Left lung (tissue), 10 donors: ENCODE data around the gene ACTG1. TPM values are rescaled to one million over a fixed set of nuclear protein-coding genes. Genes with fewer than 3 reads are reported as not detected.

ENCODE experiments used
- ATAC-seq: fragments of 200-7000 bp; cut with Tn5 transposase; one replicate; pipeline ENCODE4 v1.9.1; 2020; ENCODE audit warnings: moderate library complexity
- DNase-seq, 4 donors: peaks; one replicate each; pipeline ENCODE4 v3.0.0-alpha.2; 2013 to 2020
- H3K27ac ChIP-seq, 2 donors: fragments of 200-600 bp; sonication (generic) in 1 of 2; one replicate each; pipeline versions ENCODE4 v1.5.0 to v1.8.0; 2020 to 2021
- H3K27me3 ChIP-seq, 2 donors: fragments of 200-600 bp; sonication (generic) in 1 of 2; one replicate each; pipeline versions ENCODE4 v1.5.0 to v1.8.0; 2020 to 2021
- H3K36me3 ChIP-seq, 2 donors: fragments of 200-600 bp; sonication (generic) in 1 of 2; one replicate each; pipeline versions ENCODE4 v1.5.0 to v1.8.0; 2020 to 2021
- H3K4me1 ChIP-seq, 2 donors: fragments of 200-600 bp; one replicate each; pipeline ENCODE4 v1.8.0; 2021
- H3K4me3 ChIP-seq, 2 donors: fragments of 200-600 bp; sonication (generic) in 1 of 2; one replicate each; pipeline versions ENCODE4 v1.5.0 to v1.8.0; 2020 to 2021; ENCODE audit warnings: mild to moderate bottlenecking in 1 of 2
- H3K9me3 ChIP-seq, 2 donors: fragments of 200-600 bp; sonication (generic) in 1 of 2; one replicate each; pipeline versions ENCODE4 v1.5.0 to v1.8.0; 2020 to 2021
- CTCF ChIP-seq, 2 donors: fragments of 200-600 bp; sonication (generic) in 1 of 2; IDR thresholded peaks; one replicate each; pipeline versions ENCODE4 v1.5.0 to v1.8.0; 2021; ENCODE audit warnings: antibody characterized with exemption in 2 of 2
- intact Hi-C, 2 donors: fragments of 100-400 bp; cut with DNase I; formaldehyde crosslinking; loops; one replicate each; pipeline versions ENCODE4 v1.11.2 to v1.14.2; 2022
- polyA plus RNA-seq, 6 donors: library from polyadenylated mRNA; unstranded; fragments of 120-200 nt; gene quantifications; one replicate each; pipeline ENCODE4 v1.2.1, GENCODE V29; 2013; ENCODE audit not compliant: insufficient read length in 6 of 6
- total RNA-seq, 2 donors: library from RNA; stranded (reverse); fragmentation: NEBNext Ultra II Directional; extraction: Animal tissue kit (Norgen Biotek cat#: 25700); gene quantifications; one replicate each; pipeline ENCODE4 v1.2.1, GENCODE V29; 2021
- donor health status: DM: no; HTN: yes; CAD: no.
- donor health status: DM: no; HTN: no; CAD: no.

ACTG1 gene
- total and polyA plus RNA-seq, 8 donors, result 2,385 to 3,414 (median 2,872) TPM

GRCh38 chr17:81464586-81464985 is 48.0 kb downstream of the ACTG1 start:
- intact Hi-C loops, result no loop called here
- H3K4me3 ChIP-seq, result no peak overlapping the region
- no peak for TF ChIP-seq CTCF (IDR thresholded peaks at IDR 0.05)
- H3K36me3 ChIP-seq, result peaks cover 0 to 38% of the 10 kb centered on the region in 2 donors
- H3K9me3 ChIP-seq, result no peaks in the 10 kb centered on the region
- H3K27ac ChIP-seq, result no peak overlapping the region
- H3K4me1 ChIP-seq, result peaks cover 0 to 21% of the 10 kb centered on the region in 2 donors
- ATAC-seq (no peak), DNase-seq (no peak)
- H3K27me3 ChIP-seq, result no peaks in the 10 kb centered on the region

- DNase-seq (peak in 1 of 4 donors; percentile 75), ATAC-seq (no peak)
- Histone ChIP-seq H3K27me3 (no peaks in the 10 kb centered on the region), H3K27ac (no peak overlapping the region), H3K4me1 (peaks cover 0 to 24% of the 10 kb centered on the region in 2 donors), H3K9me3 (no peaks in the 10 kb centered on the region), H3K4me3 (no peak overlapping the region), H3K36me3 (peaks cover 0 to 49% of the 10 kb centered on the region in 2 donors)
- no peak for TF ChIP-seq CTCF (IDR thresholded peaks at IDR 0.05)
- intact Hi-C loops, result no loop called here
These were observed 49.1 kb downstream of the ACTG1 start for GRCh38 chr17:81463506-81463905.

- TF ChIP-seq CTCF (IDR thresholded peaks at IDR 0.05), result no peak
- H3K27ac ChIP-seq, result no peak overlapping the region
These were observed 50.0 kb downstream of the ACTG1 start for GRCh38 chr17:81462506-81463125.

GRCh38 chr17:81461607-81462500 is 50.7 kb downstream of the ACTG1 start:
- DNase-seq (no peak), ATAC-seq (no peak)
- Histone ChIP-seq H3K9me3 (no peaks in the 10 kb centered on the region), H3K27ac (no peak overlapping the region), H3K36me3 (peaks cover 0 to 54% of the 10 kb centered on the region in 2 donors), H3K4me1 (peaks cover 0 to 24% of the 10 kb centered on the region in 2 donors), H3K27me3 (no peaks in the 10 kb centered on the region), H3K4me3 (no peak overlapping the region)
- intact Hi-C loops, result no loop called here
- no peak for TF ChIP-seq CTCF (IDR thresholded peaks at IDR 0.05)

More at GRCh38 chr17:81462506-81463125, 50.0 kb downstream of the ACTG1 start:
- Histone ChIP-seq H3K4me3 (no peak overlapping the region), H3K4me1 (peaks cover 0 to 24% of the 10 kb centered on the region in 2 donors), H3K27me3 (no peaks in the 10 kb centered on the region), H3K36me3 (peaks cover 0 to 54% of the 10 kb centered on the region in 2 donors), H3K9me3 (no peaks in the 10 kb centered on the region)
- ATAC-seq, result no peak
- DNase-seq, result no peak
- intact Hi-C loops, result no loop called here

GRCh38 chr17:81460856-81461460 is 51.6 kb downstream of the ACTG1 start:
- Histone ChIP-seq H3K36me3 (peaks cover 0 to 54% of the 10 kb centered on the region in 2 donors), H3K27ac (peak overlapping the region in 1 of 2 donors; percentile 18), H3K4me1 (peaks cover 0 to 24% of the 10 kb centered on the region in 2 donors), H3K4me3 (no peak overlapping the region), H3K9me3 (no peaks in the 10 kb centered on the region), H3K27me3 (no peaks in the 10 kb centered on the region)
- peak in 2 of 4 donors; percentile 45 to 94 for DNase-seq
- no peak for TF ChIP-seq CTCF (IDR thresholded peaks at IDR 0.05)
- peak; percentile 12 for ATAC-seq
- intact Hi-C loops, result no loop called here
